NT2/D1 (cell line): ENCODE results near the gene SLC6A11.

Experiments
- DNase-seq: peaks from one replicate; pipeline ENCODE4 v3.0.0-alpha.2; 2011; ENCODE audit warnings: low read depth, low spot score
- H3K27me3 ChIP-seq: 2 replicates; pipeline ENCODE4 v1.6.0; 2011; ENCODE audit warnings: mild to moderate bottlenecking; ENCODE audit not compliant: insufficient read length, insufficient read depth
- H3K36me3 ChIP-seq: 2 replicates; pipeline ENCODE4 v1.6.1; 2011; ENCODE audit warnings: mild to moderate bottlenecking, low read length, mixed read lengths; ENCODE audit not compliant: insufficient read depth, insufficient read length
- H3K4me1 ChIP-seq: 2 replicates; pipeline ENCODE4 v1.5.1; 2011; ENCODE audit not compliant: insufficient read depth, insufficient read length
- H3K4me3 ChIP-seq: 2 replicates; pipeline ENCODE4 v1.5.1; 2011; ENCODE audit warnings: low read depth; ENCODE audit not compliant: insufficient read length
- H3K9ac ChIP-seq: 2 replicates; pipeline ENCODE4 v1.6.0; 2011; ENCODE audit warnings: low read depth; ENCODE audit not compliant: insufficient read length
- H3K9me3 ChIP-seq: 2 replicates; pipeline ENCODE4 v1.5.1; 2011; ENCODE audit warnings: mild to moderate bottlenecking, low read length; ENCODE audit not compliant: insufficient read depth
- SUZ12 ChIP-seq: IDR thresholded peaks from 2 replicates; pipeline ENCODE4 v1.6.1; 2011; ENCODE audit not compliant: insufficient read length, insufficient read depth; ENCODE audit errors: extremely low read depth
- YY1 ChIP-seq: IDR thresholded peaks from 2 replicates; pipeline ENCODE4 v1.6.1; 2011; ENCODE audit not compliant: insufficient read length, insufficient read depth
- ZNF274 ChIP-seq: IDR thresholded peaks from 2 replicates; pipeline ENCODE4 v1.6.1; 2011; ENCODE audit warnings: mild to moderate bottlenecking, low read depth, low read length

Gene SLC6A11

GRCh38 chr3:10823516-10823818 is 7.4 kb downstream of the SLC6A11 start:
- Histone ChIP-seq H3K27me3 (no peaks in the 10 kb centered on the region), H3K4me1 (no peaks in the 10 kb centered on the region), H3K9ac (no peak overlapping the region), H3K9me3 (no peaks in the 10 kb centered on the region), H3K36me3 (peaks cover 10% of the 10 kb centered on the region), H3K4me3 (no peak overlapping the region)
- DNase-seq: no peak
- no peak for TF ChIP-seq ZNF274
- no peak for TF ChIP-seq SUZ12
- TF ChIP-seq YY1: no peak

- no peak overlapping the region for H3K4me3 ChIP-seq
- DNase-seq: no peak
- H3K27me3 ChIP-seq: no peaks in the 10 kb centered on the region
- no peaks in the 10 kb centered on the region for H3K4me1 ChIP-seq
- no peaks in the 10 kb centered on the region for H3K9me3 ChIP-seq
- no peak overlapping the region for H3K9ac ChIP-seq
- H3K36me3 ChIP-seq: peaks cover 10% of the 10 kb centered on the region
- no peak for TF ChIP-seq SUZ12
- TF ChIP-seq YY1: no peak
These were observed 8.4 kb downstream of the SLC6A11 start for GRCh38 chr3:10824468-10824867.

GRCh38 chr3:10833855-10834414 is 17.9 kb downstream of the SLC6A11 start:
- no peak overlapping the region for H3K4me3 ChIP-seq
- peaks cover 4% of the 10 kb centered on the region for H3K4me1 ChIP-seq
- no peaks in the 10 kb centered on the region for H3K36me3 ChIP-seq
- TF ChIP-seq SUZ12 (no peak), ZNF274 (no peak), YY1 (no peak)
- no peaks in the 10 kb centered on the region for H3K27me3 ChIP-seq
- no peak for DNase-seq
- H3K9ac ChIP-seq: no peak overlapping the region
- no peaks in the 10 kb centered on the region for H3K9me3 ChIP-seq

- no peak for TF ChIP-seq YY1
- no peak for TF ChIP-seq ZNF274
- no peak for TF ChIP-seq SUZ12
- no peak overlapping the region for H3K4me3 ChIP-seq
- DNase-seq: no peak
- no peaks in the 10 kb centered on the region for H3K9me3 ChIP-seq
- no peaks in the 10 kb centered on the region for H3K36me3 ChIP-seq
- no peak overlapping the region for H3K9ac ChIP-seq
- no peaks in the 10 kb centered on the region for H3K27me3 ChIP-seq
- H3K4me1 ChIP-seq: peaks cover 4% of the 10 kb centered on the region
These were observed 18.9 kb downstream of the SLC6A11 start for GRCh38 chr3:10834951-10835350.

GRCh38 chr3:10835406-10835805 is 19.4 kb downstream of the SLC6A11 start:
- Histone ChIP-seq H3K27me3 (no peaks in the 10 kb centered on the region), H3K9me3 (no peaks in the 10 kb centered on the region), H3K4me1 (peaks cover 4% of the 10 kb centered on the region), H3K9ac (no peak overlapping the region), H3K36me3 (no peaks in the 10 kb centered on the region), H3K4me3 (no peak overlapping the region)
- no peak for DNase-seq
- TF ChIP-seq ZNF274 (no peak), SUZ12 (no peak), YY1 (no peak)

- H3K36me3 ChIP-seq: no peaks in the 10 kb centered on the region
- no peak overlapping the region for H3K4me3 ChIP-seq
- H3K9ac ChIP-seq: no peak overlapping the region
- TF ChIP-seq YY1 (no peak), ZNF274 (no peak), SUZ12 (no peak)
- DNase-seq: no peak
- no peaks in the 10 kb centered on the region for H3K9me3 ChIP-seq
- H3K27me3 ChIP-seq: no peaks in the 10 kb centered on the region
- H3K4me1 ChIP-seq: peaks cover 4% of the 10 kb centered on the region
These were observed 20.6 kb downstream of the SLC6A11 start for GRCh38 chr3:10836676-10837075.

GRCh38 chr3:10837849-10838248 is 21.8 kb downstream of the SLC6A11 start:
- no peak for TF ChIP-seq YY1
- no peak for TF ChIP-seq SUZ12
- TF ChIP-seq ZNF274: no peak
- H3K9me3 ChIP-seq: no peaks in the 10 kb centered on the region
- no peaks in the 10 kb centered on the region for H3K27me3 ChIP-seq
- no peak overlapping the region for H3K9ac ChIP-seq
- no peak for DNase-seq
- H3K4me3 ChIP-seq: no peak overlapping the region
- H3K4me1 ChIP-seq: peaks cover 4% of the 10 kb centered on the region
- H3K36me3 ChIP-seq: no peaks in the 10 kb centered on the region
